GM19328 (cell line): ENCODE results near the gene ATP6V0A4.
"Not testable (repeated sequence)": the region's sequence is repeated elsewhere in the genome, so short reads cannot be mapped to it uniquely, and the experiment has no call there.

ENCODE experiments used
- ATAC-seq: cut with Tn5 transposase; IDR thresholded peaks from one replicate; pipeline ENCODE4 v1.9.1; 2021; ENCODE audit warnings: mild to moderate bottlenecking, moderate library complexity; ENCODE audit not compliant: unreplicated experiment

Gene ATP6V0A4

GRCh38 chr7:138705167-138705566 lies 92.8 kb downstream of the ATP6V0A4 start:
- no peak for ATAC-seq

GRCh38 chr7:138701537-138701923 lies 96.5 kb downstream of the ATP6V0A4 start:
- ATAC-seq, result no peak

- no peak for ATAC-seq
Observed at GRCh38 chr7:138700857-138701536, 97.0 kb downstream of the ATP6V0A4 start, which contains the start of gene SVOPL. Gene SVOPL (minus strand): TSS chr7:138701362. CDS start chr7:138679045, 22,317 bp downstream.

GRCh38 chr7:138699661-138700060 lies 98.3 kb downstream of the ATP6V0A4 start:
- no peak for ATAC-seq

GRCh38 chr7:138698281-138698680 lies 99.7 kb downstream of the ATP6V0A4 start:
- ATAC-seq, result no peak

- no peak for ATAC-seq
Observed at GRCh38 chr7:138697535-138698182, 100.3 kb downstream of the ATP6V0A4 start.

- ATAC-seq, result not testable (repeated sequence)
Observed at GRCh38 chr7:138695776-138696175, 102.2 kb downstream of the ATP6V0A4 start.

GRCh38 chr7:138695106-138695505 lies 102.9 kb downstream of the ATP6V0A4 start:
- no peak for ATAC-seq

GRCh38 chr7:138691178-138691577 lies 106.8 kb downstream of the ATP6V0A4 start:
- ATAC-seq, result no peak

- ATAC-seq, result no peak
Observed at GRCh38 chr7:138690495-138690894, 107.5 kb downstream of the ATP6V0A4 start.

- ATAC-seq, result not testable (repeated sequence)
Observed at GRCh38 chr7:138688037-138688436, 110.0 kb downstream of the ATP6V0A4 start.

GRCh38 chr7:138684340-138684739 lies 113.7 kb downstream of the ATP6V0A4 start:
- no peak for ATAC-seq

- no peak for ATAC-seq
Observed at GRCh38 chr7:138679793-138680192, 118.2 kb downstream of the ATP6V0A4 start.

- ATAC-seq, result no peak
Observed at GRCh38 chr7:138670594-138670993, 127.4 kb downstream of the ATP6V0A4 start.

- no peak for ATAC-seq
Observed at GRCh38 chr7:138669364-138669763, 128.6 kb downstream of the ATP6V0A4 start.

GRCh38 chr7:138668946-138669345 lies 129.1 kb downstream of the ATP6V0A4 start:
- ATAC-seq, result no peak

- ATAC-seq, result no peak
Observed at GRCh38 chr7:138668229-138668596, 129.8 kb downstream of the ATP6V0A4 start.

GRCh38 chr7:138667535-138668228 lies 130.3 kb downstream of the ATP6V0A4 start:
- ATAC-seq, result no peak

- no peak for ATAC-seq
Observed at GRCh38 chr7:138666385-138666784, 131.6 kb downstream of the ATP6V0A4 start.

GRCh38 chr7:138665669-138666140 lies 132.3 kb downstream of the ATP6V0A4 start:
- no peak for ATAC-seq

GRCh38 chr7:138665249-138665648 lies 132.7 kb downstream of the ATP6V0A4 start:
- no peak for ATAC-seq
